ENCODE results near the gene DNAAF1. TPM values are rescaled to one million over a fixed set of nuclear protein-coding genes. Genes with fewer than 3 reads are reported as not detected.
A peak's percentile ranks its signal among the peaks of the same experiment; 100 is the strongest.

DNAAF1 gene
- total RNA-seq, 1 donor from 2014 or later, result 0.62 TPM

GRCh38 chr16:84161037-84161436 is 15.9 kb downstream of the DNAAF1 start:
- no peak for DNase-seq

DNA sequence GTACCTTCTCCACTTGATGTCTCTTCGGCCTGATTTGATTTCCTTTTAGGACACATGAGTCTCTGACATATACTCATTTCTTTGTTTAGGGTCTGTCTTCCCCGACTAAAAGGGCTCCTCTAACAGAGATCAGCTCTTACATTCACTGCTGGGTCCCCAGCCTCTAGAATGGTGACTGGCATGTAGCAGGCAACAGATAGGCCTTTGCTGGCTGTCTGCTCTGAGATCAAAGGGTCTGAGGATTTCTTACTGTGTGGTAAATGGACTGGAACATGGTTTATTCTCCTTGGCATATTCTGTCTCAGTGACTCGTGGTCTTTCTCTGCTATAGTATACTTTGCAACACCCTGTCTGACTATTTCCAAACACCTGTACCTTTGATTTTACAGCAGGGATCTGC is 16.7 kb downstream of the DNAAF1 start:
- no peak for DNase-seq

DNA sequence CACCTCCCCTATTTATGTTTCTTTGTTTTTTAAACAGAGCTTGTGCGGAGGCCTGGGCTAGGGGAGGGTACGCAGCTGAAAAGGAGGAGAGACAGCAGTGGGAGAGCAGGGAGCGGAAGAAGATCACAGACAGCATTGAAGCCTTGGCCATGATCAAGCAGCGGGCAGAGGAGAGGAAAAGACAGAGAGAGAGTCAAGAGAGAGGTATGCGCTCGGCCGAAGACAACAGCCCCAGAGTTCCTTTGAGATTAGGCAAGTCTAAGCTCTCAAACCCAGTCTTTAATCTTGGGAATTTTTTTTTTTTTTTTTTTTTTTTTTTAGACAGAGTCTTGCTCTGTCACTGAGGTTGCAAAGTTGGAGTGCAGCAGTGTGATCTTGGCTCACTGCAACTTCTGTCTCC is 20.6 kb downstream of the DNAAF1 start:
- DNase-seq, result no peak

DNA sequence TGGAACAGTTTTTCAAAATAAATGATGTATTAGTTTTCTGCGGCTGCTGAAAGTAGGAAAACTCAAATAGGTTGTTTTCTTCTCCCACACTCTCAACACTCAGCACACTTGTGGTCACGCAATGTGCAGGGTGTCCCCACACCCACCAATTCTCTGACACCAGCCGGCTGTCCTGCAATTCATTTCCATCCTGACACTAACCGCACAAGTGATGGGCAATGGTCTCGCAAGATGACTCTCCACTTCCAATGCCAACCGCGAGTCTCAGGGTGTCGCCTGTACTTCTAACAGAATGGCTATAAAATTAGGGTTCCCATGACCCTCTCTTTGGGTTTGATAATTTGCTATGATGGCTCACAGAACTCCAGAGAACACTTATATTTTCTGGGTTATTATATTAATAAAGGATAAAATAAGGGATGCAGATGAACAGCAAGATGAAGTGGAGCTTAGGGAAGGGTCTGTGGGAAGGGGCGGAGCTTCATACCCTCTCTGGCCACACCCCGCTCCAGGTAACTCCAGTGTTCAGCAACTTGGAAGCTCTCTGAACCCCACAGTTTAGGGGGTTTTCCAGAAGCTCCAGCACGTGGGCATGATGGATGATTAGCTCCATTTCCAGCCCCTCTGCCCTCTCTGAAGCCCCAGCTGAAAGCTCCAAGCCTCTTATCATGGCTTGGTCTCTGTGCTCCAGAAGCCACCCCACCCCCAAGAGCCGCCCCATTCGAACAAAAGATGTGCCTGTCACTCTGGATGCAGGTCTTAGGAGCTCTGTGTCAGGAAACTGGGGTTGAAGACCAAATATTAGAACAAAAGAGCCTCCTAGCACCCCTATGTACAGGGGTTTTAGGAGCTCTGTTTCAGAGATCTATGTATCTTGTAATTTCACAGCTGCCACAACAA is 21.9 kb downstream of the DNAAF1 start:
- DNase-seq, result no peak

GRCh38 chr16:84169765-84170310 is 24.7 kb downstream of the DNAAF1 start:
- DNase-seq, result no peak

- DNase-seq, result no peak
Observed at GRCh38 chr16:84174396-84174795, 29.3 kb downstream of the DNAAF1 start.

DNA sequence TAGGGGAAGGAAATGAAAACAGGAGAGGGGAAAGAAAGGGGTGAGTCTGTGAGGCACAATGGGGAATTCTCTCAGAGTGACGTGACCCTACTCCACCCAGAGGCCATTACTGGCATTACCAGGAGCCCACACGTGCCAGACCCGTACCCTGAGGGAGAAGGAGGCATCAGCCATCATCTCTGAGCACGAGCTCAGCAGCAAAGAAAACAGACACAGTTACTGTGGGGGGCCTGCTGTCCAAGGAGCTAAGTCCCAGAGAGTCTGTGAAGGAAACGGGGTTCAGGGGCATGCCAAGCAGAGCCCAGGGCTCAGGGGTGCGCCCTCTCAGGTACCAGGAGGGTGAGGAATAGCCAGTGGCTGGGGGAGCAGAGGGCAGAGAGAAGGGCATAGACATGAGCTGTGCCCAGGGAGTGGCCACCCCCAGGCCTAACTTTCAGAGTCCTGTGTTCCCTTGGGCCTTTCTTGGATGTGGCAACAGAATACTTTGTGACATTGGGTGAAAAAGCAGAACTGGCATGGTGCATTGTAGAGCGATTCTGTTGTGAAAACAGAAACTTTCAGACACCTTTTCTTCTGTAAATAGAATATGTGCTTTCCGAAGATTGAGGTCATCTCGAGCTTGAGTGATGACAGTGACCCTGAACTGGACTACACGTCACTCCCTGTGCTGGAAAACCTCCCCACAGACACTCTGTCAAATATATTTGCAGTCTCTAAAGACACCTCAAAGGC is 30.4 kb downstream of the DNAAF1 start:
- no peak for DNase-seq

- no peak for DNase-seq
Observed at GRCh38 chr16:84176192-84177053, 31.3 kb downstream of the DNAAF1 start.

- peak; percentile 20 for DNase-seq
Observed at GRCh38 chr16:84177741-84178073, 32.6 kb downstream of the DNAAF1 start.

DNA sequence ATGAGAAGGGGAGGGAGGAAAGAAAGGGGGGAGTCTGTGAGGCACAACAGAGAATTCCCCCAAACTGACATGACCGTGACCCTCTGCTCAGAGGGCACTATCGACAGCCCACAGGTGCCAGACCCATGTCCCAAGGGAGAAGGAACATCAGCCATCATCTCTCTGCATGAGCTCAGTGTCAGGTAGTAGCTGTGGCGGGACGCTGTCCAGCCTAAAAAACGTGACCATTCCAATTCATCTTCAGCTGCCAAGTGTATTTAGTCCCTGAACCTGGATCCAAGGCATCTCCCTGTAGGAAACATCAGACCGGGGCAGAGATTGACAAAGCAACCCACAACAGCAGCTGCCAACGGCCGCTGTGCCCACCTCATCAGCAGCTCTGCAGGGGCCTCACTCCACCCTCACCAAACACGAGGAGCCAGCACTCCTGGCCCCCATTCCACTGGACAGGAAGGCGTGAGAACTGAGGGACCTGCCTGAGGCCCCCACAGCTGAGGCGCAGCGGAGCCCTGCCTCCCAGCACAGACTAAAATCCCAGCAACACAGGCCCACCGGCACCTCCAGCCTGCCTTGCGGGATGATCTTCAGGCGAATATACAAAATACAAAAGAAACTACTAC is 33.1 kb downstream of the DNAAF1 start:
- DNase-seq, result no peak

DNA sequence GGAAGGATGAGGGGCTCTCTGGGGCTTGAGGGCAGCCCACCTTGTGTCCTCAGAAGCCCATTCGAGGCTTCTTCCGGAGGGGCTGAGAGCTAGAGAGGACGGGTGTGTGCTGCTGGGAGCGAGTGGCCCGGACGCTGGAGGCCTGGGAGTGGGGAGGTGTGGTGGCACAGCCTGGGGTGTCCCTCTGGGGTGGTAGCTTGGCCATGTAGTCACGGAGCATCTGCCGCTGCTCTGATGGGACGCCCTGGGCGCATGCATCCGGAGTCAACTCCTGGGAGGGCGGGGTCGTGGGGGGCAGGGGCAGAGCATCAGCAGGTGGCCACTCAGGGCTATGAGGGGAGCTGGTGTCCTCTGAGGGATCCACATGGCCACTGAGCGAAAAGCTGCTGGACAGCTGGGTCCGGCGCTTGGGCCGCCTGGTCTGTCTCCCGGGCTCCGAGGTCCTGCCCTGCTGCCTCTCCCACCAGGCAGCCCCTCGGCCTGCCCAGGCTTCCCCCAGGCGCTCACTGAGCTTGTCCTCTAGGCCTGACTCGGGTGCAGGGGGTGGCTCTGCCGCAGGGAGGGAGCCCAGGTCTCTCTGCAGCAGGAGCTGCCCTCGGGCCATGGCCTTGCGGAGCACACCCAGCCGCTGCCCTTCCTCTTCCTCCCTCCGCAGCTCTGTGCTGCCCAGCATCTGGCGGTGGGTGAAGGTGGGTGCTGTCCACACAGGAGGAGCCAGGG is 33.9 kb downstream of the DNAAF1 start:
- DNase-seq, result no peak

GRCh38 chr16:84179612-84180320 is 34.7 kb downstream of the DNAAF1 start:
- DNase-seq, result no peak

- DNase-seq, result no peak
Observed at GRCh38 chr16:84180519-84181140, 35.5 kb downstream of the DNAAF1 start.

DNA sequence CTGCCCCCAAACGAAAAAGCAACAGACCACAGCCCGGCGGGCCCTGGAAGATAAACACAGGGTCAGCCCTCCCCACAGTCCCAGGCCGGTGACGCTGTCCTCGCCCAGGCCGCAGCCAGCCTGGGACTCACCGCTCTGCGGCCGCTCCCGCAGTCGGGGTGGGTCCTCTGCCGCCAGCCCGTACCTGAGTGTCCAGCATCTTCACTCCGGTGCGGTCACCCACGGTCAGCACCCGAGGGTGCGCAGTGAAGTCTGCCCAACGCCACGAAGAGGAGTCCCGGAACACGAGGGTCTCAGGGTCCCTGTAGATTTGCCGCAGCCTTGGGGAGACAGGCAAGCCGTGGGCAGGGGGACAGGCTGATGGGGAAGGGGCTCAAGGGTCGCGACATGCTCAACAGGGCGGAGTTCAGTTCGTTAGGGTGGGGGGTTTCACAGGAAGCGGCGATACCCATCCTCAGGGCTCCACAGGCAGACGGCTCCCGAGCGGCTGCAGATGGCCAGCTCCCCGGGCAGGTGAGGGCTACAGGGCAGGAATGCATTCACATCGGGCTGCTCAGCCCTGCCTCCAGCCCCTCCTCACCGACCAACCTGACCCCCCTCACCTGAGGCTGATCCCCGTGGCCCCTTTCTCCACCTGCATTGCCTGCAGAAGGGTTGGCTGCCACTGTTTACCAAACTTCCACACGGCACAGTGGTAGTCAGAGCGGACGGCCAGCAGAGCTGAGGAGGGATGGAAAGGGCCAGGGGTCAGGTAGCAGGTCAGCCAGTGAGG is 36.2 kb downstream of the DNAAF1 start:
- DNase-seq, result no peak

- DNase-seq, result no peak
Observed at GRCh38 chr16:84182104-84182503, 37.0 kb downstream of the DNAAF1 start.

- DNase-seq, result no peak
Observed at GRCh38 chr16:84182680-84183571, 37.8 kb downstream of the DNAAF1 start.

GRCh38 chr16:84183572-84183875 is 38.4 kb downstream of the DNAAF1 start:
- DNase-seq, result no peak

DNA sequence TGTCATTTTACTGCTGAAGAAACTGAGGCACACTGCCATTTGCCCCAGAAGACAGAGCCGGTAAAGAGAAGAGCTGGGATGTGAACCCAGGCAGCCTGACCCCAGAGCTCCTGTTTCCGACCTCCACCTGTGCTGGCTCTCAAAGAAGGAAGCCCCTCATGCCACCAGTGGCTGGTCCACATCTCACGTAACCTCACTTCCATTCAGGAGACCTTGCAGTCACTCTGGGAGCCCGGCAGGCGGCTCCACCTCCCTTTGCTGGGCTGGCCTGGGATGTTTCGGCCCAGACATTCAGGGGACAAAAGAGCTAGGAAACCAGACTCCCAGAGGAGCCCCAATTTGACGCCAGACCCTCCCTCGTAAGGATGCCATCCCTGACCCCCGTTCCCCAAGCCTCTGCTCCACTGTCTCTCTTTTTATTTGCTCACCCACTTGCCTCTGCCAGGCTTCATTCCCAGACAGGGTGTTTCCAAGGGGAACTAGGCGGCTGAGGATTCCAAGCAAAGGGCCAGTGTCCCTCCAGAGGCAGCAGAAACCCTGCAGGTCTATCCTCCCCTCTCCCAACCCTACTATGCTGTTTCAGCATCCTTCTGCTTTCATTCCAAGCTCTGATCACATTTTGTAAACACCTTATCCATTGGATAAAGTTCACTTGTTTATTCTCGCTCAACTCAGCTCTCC is 38.9 kb downstream of the DNAAF1 start:
- DNase-seq, result no peak

Data from occipital lobe (tissue), 2 donors.